GM21528 (cell line): ENCODE results near the gene KCNK4.
"Not testable (repeated sequence)": the region's sequence is repeated elsewhere in the genome, so short reads cannot be mapped to it uniquely, and the experiment has no call there.

Source experiments
- ATAC-seq: cut with Tn5 transposase; IDR thresholded peaks from one replicate; pipeline ENCODE4 v1.9.1; 2021; ENCODE audit warnings: mild to moderate bottlenecking, moderate library complexity; ENCODE audit not compliant: unreplicated experiment, low FRiP score

Gene KCNK4

DNA sequence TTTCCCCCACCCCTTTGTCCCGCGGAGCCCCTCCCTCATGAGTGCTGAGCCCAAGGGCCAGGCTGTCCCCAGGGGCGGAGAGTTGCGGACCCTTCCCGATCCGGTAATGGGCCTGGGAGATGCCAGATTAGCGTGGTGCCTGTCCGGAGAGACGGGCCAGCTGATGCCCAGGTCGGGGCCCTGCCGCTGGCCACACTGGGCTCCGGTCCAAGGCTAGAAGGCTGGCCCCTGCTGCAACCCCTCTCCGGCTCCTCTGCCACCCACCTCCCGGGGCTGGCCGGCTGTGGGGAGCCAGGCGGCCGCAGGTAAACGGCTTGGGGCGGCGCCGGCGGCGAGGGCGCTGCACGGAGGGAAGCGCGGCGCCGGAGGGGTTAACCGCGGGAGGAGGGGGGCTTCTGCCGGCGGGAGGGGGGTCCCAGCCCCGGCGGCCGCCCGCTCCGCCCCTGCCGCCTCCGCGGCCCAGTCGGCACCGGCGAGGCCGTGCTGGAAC is at the start of gene KCNK4:
Gene KCNK4, plus strand, starts transcription at position 41 of the 490 bp plus-strand sequence. CDS start 1,717 bp downstream, outside the sequence.
- no peak for ATAC-seq

DNA sequence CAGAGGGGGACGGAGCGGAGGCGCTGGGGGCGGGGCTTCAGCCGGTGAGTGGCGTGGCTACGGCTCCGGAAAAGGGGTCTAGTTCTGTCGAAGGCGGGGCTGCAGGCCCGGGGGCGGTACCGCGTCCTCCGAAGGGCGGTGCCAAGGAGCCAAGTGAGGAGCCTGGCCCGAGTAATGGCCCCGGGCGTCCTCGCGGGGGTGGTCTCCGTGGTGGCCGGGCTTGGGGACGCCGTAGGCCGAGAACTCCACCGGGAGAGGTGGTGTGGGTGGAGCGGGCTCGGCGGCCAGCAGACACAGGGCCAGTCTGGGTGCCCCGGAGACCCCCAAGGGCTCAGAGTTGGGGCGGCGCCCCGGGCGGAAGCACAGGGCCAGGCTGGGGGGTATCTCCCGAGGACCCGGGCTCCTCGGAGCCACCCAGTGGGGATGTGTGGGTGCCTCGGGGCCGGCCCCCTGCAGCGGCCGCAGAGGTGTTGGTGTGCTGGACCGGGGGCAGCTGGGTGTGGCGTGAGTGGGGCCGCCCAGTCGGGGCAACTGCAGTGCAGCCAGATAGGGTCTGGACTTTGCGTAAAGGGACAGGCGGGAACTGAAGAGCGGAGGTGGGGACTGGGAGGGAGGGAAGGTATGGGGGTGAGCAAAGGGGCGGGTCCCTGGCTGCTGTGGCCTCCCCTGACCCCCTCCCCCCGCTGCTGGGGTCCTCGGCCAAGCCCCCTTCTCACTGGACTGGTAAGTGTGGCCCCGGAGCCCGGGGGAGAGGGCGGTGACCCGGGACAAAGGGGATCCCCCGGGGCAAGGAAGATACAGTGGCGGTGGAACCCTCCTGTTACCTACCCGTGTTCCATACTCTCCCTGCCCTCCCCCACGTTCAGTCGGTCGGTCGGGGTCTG is 49.4 kb upstream of the KCNK4 start:
- peak; percentile 61 for ATAC-seq

DNA sequence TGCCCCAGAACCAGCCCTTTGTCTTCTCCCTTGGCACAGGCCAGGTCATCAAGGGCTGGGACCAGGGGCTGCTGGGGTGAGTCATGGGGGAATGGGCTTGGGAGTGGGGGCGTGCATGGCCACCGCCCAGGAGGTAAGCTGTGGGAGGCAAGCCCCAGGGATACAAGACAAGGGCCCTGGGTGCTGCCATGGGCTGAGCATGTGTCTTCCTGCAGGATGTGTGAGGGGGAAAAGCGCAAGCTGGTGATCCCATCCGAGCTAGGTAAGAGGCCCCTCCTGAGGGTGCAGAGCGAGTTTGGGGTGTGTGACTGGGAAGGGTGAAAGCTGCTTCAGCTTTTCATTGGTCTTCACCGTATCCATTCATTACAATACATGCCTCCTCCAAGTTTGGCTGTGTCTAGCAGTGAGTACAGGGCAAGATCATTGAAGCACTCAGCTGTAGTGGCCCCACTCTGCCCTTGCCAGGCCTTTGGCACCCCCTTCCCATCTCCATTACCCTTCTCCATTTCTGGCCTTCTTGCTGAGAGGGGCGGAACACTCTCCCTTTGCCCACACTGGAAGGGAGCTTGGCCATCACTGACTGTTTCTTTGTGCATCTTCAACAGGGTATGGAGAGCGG is 47.8 kb upstream of the KCNK4 start:
- ATAC-seq: no peak

DNA sequence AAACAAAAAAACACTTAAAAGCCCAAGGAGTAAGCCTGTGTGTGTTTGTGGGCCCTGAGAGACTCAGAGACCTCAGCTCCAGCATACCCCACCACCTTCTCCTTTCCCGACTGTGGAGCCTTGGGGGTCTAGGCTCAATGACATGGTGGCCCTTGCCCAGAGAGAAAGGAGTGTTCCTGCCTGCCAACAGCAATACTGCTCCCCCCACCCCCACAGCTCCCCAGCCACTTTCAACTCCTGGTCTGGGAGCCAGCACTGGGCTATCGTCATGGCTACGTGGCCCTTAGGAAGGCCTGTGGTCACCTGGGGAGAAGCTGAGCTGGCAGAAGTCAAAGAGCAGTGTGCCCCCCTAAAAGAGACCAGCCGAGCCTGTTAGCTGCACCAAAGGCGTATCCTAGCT is 47.0 kb upstream of the KCNK4 start:
- no peak for ATAC-seq

DNA sequence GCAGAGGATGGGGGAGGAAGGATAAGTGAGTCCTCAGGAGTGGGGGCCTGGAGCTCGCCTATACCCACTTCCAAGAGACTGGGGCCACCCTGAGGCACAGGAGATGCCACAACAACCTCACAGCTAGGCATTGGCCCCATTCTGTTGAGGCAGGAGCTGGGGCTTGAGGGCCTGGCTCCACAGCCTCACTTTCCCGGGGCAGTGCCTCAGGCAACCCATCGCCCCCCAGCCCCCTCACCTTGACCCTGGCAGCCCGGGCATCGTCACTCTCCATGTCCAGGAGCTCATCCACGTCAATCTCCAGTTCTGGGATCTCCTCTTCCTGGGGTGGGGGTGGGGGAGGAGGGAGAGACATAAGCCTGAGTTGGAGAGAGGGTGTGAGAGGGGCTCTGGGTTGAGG is 46.1 kb upstream of the KCNK4 start:
- ATAC-seq: no peak

DNA sequence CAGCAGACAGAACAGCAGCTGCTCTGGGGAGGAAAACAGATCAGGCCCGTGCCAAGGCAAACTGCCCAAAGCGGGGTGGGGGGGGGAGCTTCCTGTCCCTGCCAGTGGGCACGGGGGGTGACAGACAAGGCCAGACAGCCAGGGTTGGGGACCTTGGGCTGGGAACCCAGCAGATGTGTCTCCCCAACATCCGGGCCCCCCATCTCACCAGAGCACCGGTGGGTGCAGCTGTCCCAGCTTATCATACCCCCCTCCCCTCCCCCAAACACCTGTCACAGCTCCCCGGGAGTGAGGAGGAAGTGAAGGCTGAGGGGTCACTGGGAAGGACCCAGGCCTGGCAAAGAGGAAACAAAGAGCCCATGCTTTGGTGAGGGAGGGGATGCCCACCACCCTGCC is 45.7 kb upstream of the KCNK4 start:
- ATAC-seq: no peak

DNA sequence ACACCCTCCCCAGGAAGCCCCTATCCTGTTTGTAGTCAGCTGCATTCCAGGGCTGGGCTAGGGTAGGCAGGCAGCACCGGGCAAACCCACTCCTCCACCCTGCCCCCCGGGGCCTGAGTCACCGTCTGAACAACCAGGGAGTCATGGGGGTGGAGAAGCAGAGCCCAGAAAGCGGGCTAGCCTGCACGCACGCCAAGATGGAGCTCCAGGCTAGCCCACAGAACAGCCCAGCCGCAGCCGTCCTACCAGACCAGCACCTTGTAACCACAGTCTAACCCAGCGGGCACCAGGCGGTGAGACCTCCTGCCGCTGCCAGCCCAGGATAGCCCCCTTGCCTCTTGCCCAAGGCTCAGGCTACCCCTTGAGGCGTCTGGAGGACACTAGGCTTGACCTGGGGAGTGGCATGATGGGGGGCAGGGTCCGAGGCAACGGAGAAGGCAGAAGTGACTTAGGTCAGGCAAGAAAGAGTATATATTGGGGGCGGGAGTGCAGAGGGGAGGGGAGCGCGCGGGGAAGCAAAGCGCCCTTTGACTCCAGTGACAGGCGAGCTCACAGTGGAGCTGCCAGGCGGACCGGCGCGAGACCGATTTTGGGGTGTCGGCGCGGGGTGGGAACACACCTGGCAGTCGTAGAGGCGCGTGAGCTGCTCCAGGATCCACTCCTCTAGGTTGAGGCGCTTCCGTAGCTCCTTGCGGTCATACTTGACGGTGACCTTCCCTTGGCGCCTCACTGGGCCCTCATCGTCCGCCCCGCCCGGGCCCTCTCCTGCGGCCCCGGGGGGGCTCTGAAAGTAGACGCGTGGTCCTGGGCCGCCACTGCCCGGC is 45.1 kb upstream of the KCNK4 start:
- no peak for ATAC-seq

DNA sequence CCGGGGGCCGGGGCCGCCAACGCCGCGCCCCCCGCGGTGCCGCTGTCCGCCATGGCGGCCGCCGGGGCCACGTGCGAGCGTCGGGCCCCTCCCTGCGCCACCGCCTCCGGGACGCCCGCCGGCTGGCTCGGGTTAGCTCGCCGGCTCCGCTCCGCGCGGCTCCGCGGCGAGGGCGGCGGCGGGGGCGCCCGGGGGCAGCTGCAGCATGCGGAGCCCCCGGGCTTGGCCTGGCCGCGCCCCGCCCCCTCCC is 44.6 kb upstream of the KCNK4 start:
- not testable (repeated sequence) for ATAC-seq

DNA sequence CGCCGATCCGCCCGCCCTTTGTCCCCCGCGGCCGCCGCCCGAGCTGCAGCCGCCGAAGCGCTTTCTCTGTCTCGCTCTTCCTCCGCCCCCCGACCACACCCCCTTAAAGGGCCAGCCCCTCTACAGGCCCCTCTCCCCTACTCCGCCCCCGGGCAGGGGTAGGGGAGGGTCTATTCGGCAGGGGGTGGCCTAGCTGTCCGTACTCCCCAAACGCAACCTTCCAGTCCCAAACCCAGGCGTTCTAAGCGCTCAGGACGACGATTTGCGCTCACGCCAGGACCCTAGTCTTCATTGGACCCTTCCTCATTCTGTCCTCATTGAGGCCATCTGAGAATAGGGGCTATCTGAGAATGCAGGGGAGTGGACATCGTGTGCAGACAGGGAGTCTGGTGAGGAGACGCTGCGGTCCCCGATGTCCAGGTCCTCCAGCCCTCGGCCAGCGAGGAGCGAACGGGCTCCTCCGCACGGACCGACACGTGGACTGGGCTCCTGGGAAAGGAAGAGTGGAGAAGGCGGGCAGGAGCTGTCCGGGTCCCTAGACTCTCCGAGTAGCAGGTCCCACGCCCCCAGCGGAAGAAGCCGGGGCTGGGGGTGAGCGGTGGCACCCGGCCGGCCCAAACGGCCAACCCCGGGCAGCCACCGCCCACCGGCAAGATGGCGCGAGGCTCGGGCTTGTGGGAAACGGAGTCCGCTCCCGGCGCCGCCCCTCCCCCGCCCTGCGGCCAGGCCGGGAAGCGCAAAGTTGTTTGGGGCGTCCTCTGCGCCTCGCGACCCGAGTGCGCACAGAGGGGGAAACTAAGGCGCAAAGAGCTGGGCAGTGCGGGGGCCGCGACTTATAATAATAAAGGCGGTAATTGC is 44.0 kb upstream of the KCNK4 start, which contains the start of gene PPP1R14B:
Gene PPP1R14B, minus strand, starts transcription at position 73 of the 858 bp plus-strand sequence. CDS start 270 bp downstream, outside the sequence.
- ATAC-seq: no peak

DNA sequence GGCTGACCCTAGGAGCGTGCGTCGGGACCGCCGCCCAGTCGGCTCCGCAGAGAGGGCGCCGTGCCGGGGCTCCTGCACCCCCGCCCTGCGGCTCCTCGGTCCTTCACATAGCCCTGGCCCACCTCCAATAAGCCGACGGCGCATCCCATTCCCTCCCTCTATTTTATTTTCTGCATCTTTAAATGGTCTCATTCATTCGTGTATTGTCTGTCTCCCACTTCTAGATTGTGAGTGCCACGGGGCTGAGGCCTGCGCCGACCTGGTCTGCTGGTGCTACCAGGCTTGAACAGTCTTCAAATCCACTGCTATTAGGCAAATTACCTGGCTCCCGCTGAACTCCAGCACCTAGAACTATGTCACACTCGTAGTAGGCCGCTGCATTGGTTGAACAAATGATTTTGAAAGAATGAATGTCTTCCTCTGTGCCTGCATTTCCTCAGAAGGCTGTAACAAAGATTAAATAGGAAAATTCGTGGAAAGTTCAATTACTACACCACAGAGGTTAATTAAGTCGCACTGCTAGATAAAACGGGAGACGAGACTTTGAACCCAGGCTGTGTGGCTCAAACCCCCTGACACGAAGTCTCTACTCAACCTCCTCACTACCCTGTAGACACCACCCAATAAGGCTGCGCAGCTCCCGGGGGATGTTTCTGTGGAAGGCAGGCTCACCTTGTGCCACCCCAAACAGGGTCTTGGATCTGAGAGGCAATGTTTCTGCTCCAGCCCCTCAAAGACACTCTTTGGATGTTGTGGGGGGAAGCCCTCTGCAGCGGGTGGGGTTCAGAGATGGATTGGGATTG is 43.2 kb upstream of the KCNK4 start:
- no peak for ATAC-seq

DNA sequence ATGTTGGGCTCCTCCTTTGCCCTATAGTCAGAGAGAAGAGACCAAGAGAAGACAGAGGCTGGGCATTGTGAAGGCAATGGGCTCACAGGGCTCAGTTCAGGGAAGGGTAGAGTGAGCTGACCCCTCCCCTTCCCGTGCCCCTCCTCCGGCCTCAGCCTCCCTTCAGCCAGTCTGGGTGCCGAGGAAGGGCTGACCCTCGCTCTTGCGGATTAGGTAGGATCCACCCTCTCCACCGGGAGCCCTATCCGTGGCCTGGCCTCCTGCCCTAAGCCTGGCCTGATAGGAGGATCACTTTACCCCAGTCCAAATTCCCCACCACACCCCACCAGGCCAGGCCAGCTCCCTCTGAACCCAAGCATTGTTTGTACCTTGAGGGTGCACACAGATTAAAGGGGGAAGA is 42.5 kb upstream of the KCNK4 start:
- ATAC-seq: no peak

DNA sequence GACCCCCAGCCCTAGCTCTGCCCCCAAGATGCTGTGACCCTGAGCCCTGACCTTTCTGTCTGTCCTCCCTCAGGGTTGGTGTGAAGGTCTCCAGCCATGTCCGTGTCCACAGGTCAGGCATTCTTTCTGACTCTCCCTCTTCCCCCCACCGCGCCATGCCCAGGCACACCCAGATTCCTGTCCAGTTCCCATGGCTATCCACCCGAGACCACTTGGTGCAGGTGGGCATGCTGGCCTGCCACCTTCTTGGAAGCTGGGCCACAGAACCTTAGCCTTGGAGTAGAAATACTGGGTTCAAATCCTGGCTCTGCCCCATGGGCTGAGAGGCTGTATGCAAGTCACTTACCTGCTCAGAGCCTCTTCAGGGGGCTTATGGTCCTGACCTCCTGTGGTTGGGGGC is 42.1 kb upstream of the KCNK4 start:
- no peak for ATAC-seq

DNA sequence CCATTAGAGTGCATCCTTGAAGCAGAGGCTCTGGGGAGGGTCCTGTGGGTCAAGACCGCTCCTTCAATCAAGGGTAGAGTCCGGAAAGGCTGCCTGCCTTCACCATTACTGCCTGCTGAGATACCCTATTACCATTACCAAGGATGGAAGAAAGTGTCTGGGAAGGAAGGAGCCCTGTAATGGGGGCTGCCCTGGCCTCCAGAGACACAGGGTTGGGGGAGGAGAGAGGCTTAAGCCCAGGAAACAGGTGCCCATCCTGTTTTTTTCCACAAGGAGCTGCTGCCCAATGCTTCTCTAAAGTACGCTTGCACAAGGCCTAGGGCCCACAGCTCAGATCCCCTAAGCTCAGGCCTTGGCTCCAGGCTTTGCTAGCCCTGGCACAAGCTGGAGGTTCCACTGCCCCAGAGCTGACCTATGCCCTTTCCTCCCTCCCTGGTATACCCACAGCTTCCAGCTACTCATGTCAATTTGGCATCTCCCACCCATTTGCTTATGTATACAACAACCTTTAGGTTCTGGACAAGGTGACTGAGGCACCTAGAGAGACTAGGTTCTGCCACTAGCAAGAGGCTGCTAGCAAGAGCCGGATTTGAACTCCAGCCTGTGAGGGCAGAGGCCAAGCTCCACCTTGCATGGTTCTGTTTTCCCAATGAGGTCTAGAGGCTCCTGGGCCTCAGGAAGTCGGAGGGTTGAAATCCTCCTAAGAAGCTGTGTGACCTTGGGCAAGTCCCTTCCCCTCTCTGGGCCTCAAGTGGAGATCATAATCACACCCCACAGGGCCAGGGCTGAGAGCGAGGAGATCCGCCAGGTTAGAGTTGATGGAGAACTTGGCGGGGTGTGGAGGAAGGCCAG is 41.3 kb upstream of the KCNK4 start:
- no peak for ATAC-seq

DNA sequence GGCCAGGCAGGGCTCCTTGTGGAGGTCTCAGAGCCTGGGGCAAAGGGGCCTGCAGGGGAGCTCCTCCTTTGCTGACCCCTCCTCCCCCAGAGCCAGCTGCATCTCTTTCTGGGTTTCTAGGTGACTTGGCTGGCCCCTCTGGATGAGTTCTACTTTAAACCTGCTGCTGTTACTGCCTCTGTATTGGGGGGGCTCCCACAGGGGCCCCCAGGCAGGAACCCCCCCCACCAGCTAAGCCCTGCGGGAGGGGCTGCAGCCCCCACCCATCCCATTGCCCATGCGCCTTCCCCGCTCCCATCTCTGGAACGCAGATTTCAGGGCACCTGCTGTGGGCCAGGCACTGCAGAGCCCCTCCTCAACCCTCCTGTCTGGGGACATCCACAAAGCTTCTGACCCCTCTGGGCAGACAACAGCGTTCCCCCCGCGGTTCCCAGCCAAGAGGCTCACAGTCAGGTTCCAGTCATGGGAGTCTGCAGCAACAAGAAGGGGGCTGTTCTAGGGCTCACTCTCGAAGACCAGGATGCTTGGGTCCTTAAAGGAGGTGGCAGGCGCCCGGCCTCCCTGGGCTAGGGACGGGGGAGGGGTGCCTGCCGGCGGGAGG is 40.6 kb upstream of the KCNK4 start:
- no peak for ATAC-seq

DNA sequence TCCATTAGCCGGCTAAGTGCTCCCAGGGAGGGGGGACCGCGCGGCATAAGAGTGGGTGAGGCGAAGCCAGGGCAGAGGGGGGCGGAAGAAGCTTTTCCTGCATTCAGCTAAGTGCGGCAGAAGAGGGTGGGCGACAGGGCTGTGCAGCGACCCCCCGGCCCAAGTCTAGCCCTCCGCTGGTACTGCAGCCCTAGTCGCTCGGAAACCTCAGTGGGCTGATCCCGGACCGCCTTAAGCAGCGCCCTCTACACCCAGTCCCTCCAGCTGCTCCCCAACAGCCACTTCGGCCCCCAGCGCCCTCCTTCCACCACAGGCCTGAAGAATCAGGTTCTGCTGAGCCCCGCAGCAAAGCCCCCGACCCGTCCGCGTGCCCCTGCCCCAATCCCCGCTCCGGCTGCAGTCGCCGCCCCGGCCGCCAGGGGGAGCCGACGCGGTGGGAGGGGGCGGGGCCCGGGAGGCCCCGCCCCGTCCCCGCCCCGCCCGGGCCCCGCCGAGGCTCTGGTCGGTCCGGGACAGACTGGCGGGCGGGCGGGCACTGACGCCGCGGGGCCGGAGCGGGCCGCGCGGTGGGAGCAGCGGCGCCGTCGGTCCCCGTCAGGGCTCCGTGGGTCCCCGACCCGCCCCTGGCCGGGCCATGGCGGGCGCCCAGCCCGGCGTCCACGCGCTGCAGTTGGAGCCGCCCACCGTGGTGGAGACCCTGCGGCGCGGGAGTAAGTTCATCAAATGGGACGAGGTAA is 39.9 kb upstream of the KCNK4 start, which contains the start of gene PLCB3:
Gene PLCB3, plus strand, starts transcription at position 515 of the 737 bp plus-strand sequence. Its CDS starts 120 bp downstream, at position 635.
- ATAC-seq: no peak

DNA sequence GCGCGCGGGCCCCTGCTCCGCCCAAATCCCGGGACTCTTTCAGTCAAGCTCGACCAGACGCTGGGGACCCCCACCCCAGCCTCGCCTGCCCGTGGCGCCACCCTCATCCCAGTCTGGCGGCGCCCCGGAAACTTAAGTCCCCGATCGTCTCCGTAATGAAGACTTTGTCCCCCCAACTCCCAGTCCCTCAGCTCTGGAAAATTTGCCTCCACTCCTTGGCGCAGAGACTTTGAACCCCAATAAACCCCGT is 39.4 kb upstream of the KCNK4 start:
- ATAC-seq: no peak

DNA sequence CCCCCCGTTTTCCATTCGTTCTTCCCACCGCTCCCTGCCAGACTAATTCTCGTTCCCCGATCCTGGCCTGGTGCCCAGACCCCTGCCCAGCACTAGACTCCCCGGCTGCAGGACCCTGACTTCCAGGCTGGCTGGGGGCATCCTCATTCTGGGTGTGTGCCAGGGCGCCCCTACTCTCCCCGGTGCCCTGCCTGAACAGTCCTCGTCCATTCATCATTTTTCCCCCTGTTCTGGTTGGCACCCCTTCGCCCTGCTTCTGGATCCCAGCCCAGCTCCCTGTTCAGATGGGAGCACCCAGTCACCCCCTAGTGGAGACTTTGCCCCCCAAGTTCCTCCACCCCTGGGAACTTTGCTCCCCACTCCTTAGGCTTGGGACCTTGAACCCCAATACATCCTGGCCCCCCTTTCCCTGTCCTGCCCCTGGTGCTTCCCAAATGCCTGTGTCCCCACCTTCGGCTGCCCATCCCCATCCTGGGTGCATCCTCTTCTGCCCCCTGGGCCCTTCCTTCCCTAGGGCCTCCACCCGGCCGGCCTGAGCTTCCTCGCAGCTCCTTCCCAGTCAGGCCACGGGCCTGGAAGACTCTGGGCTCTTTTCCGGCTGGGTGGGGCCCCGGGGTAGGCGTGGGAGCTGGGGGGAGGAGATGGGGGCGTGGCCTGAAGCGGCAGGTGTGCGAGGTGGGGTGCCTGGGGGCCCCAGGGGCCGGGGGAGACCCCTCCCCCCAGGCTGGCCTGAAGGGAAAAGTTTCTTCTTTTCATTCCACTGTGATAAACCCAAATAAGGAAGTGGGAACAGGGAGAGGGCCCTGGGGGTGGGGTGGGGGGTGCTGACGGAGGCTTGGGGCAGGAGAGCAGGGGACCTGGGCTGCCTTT is 38.9 kb upstream of the KCNK4 start:
- no peak for ATAC-seq
